HG03066 (cell line): ENCODE measurements around the gene PRKCE.
"Not testable (repeated sequence)": the region's sequence is repeated elsewhere in the genome, so short reads cannot be mapped to it uniquely, and the experiment has no call there.

Experiments used
- ATAC-seq: cut with Tn5 transposase; IDR thresholded peaks from one replicate; pipeline ENCODE4 v1.9.1; 2021; ENCODE audit warnings: low read depth; ENCODE audit not compliant: unreplicated experiment

The PRKCE gene

DNA sequence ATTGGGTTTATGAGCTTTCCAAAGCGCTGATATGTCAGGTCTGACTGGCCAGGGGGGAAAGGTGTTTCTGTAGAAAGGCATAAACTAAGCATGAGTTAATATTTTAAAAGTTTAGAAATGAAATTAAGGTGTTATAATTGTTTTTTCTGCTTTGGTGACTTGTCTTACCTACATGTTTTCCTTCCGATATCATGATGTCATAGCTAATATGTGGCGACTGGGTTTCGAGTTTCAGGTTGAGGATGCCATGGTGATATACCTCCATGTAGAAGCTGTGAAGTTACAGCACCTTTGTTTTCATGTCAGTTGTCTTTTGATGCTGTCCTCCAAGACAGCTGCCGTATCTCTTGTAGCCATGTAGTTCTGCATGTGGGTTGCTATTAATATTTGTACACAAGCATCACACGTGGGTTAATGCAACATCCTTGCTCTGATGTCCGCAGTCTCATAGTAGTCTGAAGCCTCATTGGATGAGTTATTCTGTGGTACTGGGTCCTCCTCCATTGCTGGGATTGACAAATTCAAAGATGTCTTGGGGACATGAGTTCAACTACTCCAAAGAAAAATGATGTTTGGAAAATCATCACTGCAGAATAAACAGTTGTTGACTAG is 230.6 kb downstream of the PRKCE start:
- ATAC-seq = no peak

DNA sequence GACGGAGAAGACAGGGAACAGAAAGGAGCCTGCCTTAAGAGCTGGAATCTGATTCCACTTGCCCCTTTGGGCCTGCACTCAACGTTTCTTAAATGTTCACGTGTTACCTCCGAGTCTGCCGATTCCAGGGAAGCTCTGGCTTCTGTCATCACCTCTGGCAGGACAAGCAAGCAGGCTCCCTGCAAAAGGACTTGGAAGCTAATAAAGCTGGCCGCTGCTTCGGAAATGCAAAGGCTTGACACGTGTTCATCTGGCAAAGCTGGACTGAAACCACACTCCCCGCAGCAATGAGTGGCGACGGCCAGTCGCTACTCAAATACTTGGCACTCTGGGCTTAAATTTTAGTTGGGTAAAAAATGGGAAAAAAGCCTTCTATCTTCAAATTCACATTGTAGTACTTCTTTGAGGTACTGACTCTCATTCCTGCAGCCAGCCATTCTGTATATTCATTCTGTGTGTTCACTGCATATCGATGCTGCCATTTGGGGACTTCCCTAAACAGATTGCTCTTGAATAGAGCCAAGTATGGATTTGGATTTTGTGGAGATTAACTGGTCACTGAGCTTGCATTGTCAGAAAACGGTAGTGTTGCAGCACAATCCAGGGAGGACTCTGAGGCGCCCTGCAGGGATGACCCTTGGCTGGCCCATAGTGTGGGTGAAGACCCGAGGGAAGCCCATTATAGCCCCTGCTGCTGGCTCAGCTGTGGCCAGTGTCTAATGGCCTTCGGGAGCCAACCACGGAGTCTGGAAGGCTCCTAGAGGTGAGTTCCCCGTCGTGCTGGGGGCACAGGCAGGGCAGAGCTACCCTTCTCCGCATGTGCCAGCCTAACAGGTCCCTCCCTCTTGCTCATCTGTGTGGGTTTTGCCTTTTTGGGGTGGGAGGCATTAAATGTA is 231.5 kb downstream of the PRKCE start:
- ATAC-seq = no peak

DNA sequence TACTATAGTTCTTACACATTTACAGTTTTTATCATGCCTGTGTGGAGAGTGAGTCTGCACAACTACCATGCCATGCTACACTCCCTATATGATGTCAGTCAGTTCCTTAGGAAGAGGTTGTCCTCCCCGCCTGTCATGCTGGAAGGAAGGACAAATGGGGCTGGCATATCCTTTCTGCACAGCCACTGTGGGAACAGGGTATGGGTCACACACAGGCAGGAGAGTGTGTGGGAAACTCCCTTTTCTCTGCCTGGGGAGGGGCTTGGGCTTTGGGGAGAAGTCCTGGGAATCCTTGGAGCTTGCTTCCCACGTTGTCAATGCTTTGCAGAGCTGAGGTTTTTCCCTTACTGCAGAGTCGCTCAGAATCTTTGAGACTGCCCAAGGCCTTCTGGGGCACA is 232.1 kb downstream of the PRKCE start:
- ATAC-seq = no peak

DNA sequence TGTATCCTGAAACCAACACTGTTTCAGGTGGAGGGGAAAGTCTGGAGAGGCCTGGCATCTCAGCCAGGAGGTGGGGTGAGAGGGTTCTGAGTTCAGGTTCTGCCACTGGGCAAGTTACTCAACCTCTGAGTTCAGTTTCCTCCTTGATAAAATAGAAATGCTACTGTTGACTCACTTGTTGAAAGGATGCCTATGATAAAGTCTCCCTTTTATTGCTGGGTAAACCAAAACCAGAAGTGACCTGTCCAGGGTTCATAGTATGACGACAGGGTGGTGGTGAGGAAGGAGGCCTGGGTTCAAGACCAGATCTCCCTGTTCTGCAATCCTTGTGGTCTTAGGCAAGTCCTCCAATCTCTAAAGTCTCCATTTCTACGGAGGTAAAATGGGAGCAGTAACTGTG is 232.7 kb downstream of the PRKCE start:
- ATAC-seq = no peak

DNA sequence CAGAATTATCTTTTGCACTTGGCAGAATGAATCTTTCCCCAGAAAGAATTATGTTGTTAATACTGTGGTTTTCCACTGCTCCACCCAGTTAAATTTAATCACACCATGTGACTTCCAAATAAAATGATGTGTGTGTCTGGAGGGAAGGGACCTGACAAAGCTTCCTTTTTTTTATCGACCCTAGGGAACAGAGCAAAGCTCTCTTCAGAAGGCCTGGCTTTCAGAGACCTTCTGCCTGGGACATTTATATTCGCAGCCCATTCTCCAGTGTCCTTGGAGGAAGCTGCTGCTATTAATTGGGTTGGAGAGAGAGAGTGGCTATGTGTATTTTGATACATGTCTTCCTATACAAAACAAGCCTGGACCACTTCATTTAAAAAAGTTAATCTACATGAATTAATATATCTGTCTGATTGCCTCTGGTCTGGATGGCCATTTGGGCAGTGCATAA is 233.7 kb downstream of the PRKCE start:
- ATAC-seq = no peak

DNA sequence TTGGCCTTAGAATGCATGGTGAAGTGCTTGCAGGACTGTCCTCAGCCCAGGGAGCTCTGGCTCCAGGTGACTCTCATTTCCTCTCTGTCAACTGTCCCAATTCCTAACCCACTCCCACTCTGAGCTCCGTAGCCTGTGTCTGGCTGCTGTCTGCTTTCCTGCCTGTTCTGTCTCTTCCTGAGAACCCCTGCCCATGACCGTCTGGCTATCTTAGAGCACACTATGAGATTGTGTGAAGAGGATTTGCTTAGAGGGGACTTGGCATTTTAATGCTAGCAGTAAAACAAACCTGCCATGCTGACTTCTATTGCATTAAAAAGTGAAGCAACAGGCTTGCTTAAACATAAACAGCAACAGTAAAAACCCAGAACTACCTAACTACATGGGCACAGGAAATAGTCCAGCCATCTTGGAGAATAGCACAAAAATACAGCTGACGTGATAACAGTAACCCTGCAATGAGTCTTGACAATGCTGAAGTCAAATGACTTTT is 234.7 kb downstream of the PRKCE start:
- ATAC-seq = no peak

DNA sequence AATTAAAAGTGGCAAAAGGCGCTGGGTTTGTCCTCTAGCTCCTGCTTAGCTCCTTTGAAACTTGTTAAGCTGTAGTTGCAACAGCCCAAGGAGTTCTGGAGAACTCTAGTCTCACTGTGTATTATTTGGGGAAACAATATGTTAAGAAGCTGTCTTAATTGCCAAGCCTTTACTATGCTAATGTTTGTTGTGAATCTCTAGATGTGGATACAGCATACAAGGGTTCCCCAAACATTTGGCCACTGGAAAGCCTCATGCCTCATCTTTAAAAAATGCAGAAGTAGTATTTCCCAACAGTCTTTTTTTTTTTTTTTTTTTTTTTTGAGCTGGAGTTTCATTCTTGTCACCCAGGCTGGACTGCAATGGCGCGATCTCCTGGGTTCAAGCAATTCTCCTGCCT is 236.7 kb downstream of the PRKCE start:
- ATAC-seq = no peak

DNA sequence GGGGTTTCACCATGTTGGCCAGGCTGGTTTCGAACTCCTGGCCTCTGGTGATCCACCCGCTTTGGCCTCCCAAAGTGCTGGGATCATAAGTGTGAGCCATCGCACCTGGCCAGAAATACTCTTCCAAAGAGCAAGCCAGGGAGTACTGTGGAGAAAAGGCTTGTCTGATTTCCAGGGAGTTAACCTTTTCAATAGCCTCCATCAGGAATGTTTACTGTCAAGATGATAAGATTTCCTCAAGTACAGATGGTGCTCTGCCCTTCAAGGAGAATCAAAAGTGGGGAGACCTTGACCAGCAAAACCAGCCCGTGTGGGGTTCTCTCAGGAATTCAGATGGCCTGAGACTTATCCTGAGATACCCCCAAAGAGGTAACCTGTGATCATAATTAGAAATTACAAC is 237.2 kb downstream of the PRKCE start:
- ATAC-seq = no peak

DNA sequence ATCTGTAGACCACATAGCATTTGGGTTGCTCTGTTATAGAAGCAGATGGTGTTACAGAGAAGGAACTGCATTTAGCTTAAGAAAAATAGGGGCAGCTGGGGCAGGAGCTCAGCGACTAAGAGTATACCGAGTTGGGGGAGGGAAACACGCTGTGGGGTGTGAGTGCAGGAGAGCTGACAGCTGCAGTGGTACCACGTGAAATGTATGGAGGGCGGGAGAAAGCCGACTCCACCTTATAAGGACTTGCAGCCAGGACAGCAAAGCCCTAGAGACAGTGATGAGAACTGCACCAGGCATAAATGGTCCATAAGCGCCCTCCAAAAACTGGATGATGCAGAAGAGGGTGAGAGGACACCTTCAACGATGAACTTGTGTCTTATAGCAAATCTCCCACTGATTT is 237.6 kb downstream of the PRKCE start:
- ATAC-seq = peak; percentile 69

DNA sequence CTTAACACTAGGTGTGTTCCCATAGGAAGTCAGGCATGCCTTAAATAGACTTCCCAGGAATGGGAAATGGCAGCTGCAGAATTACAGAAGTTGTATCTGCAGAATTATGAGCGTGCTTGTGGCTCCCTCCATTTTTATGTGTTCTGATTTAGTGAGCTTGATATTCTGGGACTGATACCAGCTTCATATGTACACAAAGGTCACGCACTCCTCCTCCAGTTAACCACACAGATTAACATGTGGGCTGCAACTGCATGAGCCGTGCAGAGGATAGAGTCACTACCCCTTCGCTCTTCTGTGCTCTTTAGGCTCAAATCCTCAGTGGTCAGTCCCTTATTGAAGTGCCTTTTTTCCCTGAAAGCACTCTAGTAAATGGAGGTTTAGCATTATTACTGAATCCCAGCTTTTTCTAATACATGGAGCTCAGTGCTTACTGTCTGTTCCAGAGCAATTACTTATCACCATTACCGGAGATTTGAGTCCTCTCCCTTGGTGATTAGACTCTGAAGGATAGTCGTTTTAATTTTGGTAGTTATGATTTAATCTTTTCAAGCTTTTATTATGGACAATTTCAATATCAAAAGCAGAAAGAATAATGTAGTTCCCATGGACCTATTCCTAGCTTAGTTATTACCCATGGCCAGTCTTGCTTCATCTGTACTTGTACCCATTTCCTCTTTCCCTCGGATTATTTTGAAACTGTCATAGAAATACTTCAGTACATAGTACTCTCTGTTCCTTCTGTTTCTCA is 238.3 kb downstream of the PRKCE start:
- peak; percentile 66 for ATAC-seq

DNA sequence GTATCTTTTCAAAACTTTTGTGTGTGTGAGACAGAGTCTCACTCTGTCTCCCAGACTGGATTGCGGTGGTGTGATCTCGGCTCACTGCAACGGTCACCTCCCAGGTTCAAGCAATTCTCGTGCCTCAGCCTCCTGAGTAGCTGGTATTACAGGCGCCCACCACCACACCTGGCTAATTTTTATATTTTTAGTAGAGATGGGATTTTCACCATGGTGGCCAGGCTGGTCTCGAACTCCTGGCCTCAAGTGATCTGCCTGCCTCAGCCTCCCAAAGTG is 238.8 kb downstream of the PRKCE start:
- ATAC-seq = not testable (repeated sequence)

DNA sequence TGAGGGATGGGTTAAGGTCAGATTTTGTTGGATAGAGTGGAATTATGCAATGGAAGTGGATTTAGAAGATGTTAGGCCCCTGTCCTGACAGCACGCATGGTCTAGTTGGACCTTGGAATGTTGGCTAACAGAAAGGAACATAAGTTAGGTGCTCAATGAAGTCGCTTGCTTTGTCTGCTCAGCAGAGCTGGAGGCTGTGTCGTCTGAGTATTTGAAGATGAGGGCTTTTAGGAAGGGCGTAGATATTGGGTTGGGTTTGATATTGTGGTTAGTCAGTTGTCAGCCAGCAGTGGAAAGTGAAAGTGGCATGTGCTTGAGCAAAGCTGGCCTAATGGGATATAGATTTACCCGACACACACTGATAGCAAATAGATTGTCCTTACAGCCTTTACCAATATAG is 239.3 kb downstream of the PRKCE start:
- no peak for ATAC-seq

DNA sequence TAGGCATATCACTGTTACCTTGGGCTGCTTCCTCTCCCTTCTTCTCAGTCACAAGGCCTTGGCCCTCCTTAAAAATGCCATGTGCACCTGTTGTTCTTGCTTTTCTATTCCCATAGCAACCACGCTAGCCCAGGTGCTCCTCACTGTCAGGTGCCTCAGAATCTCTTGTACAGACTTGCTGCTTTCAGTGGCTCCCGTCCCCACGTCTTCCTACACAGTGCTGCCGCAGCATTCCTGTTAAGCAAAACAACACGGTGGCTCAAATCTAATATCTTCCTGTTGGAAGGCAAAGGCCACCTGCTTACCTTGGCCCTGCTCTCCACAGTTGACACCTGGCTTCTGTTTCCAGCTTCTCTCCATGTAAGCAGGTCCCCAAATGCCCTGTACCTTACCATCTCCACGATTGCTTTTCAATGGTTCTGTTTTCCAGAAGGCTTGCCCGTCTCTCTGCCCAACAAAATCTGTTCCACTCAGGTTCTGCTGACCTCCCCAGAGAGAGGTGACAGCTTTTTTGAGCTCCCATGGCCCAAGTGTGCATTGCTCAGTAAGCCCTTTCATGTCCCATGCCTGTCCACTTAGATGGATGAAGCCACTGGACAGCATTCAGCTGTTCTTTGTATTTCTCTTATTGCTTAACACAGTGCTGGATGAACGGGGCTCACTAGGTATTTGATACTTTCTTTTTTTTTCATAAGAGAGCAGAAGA is 240.4 kb downstream of the PRKCE start:
- ATAC-seq = no peak

DNA sequence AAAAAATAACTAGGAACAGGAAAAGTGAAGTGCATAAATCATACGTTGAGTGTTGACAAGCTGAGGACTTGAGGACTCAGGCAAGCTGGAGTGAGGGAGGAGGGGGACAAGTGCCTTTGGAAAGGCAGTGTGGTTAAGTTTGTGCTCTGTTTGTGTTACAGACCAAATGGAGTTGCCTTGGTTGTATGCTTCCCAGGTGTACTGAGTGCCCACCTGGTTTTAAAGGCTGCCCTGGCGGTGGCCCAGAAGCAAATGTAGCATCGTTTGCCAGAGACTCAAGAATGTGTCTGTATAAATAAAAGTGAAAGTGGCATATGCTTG is 240.9 kb downstream of the PRKCE start:
- no peak for ATAC-seq

DNA sequence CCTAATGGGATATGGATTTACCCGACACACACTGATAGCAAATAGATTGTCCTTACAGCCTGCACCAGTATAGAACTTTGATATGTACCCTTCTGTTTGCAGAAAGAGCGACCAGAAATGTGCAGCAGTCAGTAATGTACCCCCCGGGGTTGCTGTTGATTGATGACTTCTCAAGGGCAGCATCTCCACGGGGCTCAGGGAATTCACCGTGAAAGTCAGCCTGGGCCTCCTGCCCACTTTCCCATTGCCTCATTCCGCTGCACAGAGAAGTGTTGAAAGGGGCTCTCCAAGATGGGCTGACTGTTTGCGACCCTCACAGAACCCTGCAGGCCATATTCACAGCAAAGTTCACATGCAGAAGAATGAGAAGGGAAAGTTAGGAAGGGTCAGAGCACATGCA is 241.3 kb downstream of the PRKCE start:
- no peak for ATAC-seq

DNA sequence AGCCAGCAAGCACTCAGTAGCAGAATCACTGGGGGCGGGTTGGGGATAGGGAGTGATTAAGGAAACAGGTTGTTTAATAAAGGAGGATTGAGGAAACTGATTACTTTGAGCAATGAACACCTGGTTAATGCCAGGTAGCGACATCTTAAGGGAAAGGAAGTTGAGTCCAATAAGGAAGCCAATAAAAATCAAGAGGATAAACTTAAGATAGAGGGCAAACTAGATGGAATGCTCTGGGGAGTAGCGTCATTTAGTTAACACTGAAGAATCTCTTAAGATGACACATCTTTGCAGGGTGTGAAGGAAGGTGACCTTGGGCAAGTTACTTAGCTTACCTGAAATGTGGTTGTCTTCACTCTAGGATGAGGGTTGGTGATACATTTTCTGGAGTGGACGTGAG is 242.7 kb downstream of the PRKCE start:
- no peak for ATAC-seq

DNA sequence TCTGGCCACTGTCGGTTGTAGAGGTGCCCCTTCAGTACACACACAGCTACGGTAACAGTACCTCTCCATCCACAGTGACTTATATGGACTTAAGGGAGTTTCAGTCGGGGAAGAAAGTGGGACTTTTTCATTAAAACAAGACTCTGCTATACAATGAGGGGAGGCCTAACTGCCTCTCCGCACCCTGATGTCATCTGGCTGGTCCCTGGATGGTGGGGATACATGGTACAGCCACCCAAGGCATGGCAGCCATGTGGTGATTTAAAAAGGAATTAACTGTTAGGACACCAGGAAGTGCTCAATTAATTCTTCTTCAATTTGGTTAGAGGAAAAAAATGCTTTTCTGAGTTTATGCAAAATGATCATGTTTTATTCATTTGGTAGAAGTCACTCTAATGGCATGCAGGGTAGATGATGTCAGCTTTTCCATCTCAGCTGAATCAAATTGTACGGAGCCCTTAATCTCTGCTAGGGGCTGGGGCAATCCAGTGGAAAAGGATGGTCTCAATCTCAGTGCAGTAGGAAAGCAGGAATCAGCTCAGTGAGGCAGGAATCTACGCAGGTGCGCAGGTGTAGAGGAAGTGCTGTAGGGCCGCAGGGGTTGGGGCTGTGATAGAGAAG is 243.9 kb downstream of the PRKCE start:
- ATAC-seq = no peak

DNA sequence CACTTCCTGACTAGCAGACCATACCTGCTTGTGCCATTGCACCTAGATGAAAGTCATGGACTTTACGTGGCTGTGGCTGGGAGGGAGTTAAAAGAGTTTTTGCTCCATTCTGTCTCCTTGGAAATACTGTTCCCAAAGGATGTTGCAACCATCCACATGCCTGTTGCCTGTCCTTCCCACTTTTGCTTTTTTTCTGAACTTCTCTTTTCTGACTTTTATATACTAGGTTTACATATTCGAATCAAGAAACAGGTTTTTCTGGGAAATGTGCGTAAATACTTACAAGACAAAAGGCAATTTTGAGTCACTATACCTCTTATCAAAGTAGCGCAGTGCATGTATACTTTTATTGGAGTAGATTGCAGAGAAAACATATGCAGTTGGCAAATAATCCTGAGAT is 244.8 kb downstream of the PRKCE start:
- no peak for ATAC-seq

DNA sequence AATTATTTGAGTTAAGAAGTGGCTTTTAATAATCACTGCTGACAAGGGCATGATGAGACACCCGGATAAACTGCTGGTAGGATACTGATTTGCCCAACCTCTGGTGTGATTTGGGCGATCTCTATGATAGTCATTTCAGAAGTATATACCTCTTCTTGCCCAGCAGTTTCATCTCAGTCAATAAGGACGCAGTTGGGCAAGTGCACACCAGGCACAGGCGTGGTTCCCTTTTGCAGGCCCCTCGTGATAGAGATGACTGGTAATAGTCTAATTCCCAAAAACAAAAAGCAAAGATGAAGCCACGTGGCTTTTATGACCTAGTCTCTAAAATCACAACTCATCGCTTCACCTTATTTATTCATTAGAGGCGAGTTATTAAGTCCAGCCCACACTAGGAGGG is 246.4 kb downstream of the PRKCE start:
- no peak for ATAC-seq

DNA sequence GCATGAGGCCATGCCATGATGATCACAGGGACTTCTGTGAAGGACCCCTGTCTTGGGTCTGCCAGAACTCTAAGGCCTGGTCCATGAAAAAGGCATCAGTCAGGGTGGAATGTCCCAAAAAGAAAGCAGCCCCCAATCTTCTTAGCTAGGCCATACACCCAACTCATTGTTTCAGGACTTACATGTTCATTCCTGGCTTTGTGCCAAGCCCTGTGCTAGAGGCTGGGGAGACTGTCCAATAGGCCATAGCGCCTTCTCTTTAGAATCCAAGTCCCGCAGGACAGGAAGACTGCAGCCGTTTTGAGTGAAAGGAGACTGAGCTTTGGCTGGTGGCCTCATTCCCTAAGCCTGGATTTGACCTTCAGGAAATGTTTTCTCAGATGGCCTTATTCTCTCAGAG is 247.3 kb downstream of the PRKCE start:
- ATAC-seq = no peak

DNA sequence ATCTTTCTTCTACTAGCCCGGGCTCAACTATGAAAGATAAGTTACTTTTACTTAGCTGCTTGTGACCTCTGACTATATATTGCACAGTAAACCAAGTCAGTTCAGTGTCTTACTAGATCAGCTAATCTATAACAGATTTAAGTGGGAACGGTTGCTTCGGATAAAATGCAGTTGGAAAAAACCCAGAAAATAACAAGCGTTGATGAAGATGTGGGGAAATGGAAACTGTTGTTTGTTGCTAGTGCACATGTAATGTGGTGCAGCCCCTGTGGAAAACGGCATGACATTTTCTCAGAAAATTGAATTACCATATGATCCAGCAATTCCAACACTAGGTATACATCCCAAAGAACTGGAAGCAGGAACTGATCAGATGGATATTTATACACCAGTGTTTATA is 248.5 kb downstream of the PRKCE start:
- ATAC-seq = no peak
